GM21528 (cell line): ENCODE data around the gene DDAH1.
"Not testable (repeated sequence)": the region's sequence is repeated elsewhere in the genome, so short reads cannot be mapped to it uniquely, and the experiment has no call there.

Source experiments
- ATAC-seq: cut with Tn5 transposase; IDR thresholded peaks from one replicate; pipeline ENCODE4 v1.9.1; 2021; ENCODE audit warnings: mild to moderate bottlenecking, moderate library complexity; ENCODE audit not compliant: unreplicated experiment, low FRiP score

The DDAH1 gene

DNA sequence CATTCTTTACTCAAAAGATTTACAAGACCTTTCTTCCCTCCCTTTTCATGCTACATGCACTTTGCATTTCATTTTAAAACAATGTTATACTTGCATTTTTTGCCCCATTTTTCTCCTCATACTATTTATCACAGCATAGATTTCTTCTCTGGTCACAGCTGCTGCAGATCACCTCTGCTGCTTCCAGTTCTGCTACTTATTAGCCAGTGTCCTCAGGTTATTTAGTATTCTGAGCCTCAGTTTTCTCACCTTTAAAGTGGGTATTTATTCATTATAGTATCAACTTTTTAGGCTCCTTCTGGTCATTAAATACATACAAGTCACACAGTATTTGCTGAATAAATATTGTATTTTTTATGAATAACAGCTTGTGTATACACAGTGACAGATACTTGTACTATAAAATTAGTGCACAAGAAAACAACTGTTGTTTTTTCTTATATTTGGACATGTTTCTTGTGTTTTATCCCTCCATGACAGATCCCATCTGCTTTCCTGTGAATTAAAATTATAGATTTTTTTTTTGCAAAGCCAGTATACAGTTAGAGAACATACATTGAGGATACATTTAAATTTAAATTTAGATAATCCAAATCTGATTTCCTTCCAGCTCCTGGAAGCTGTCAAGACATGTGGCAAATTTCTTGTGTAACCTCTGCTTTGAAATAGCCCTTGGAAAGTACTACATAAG lies 103.2 kb downstream of the DDAH1 start:
- ATAC-seq: no peak

DNA sequence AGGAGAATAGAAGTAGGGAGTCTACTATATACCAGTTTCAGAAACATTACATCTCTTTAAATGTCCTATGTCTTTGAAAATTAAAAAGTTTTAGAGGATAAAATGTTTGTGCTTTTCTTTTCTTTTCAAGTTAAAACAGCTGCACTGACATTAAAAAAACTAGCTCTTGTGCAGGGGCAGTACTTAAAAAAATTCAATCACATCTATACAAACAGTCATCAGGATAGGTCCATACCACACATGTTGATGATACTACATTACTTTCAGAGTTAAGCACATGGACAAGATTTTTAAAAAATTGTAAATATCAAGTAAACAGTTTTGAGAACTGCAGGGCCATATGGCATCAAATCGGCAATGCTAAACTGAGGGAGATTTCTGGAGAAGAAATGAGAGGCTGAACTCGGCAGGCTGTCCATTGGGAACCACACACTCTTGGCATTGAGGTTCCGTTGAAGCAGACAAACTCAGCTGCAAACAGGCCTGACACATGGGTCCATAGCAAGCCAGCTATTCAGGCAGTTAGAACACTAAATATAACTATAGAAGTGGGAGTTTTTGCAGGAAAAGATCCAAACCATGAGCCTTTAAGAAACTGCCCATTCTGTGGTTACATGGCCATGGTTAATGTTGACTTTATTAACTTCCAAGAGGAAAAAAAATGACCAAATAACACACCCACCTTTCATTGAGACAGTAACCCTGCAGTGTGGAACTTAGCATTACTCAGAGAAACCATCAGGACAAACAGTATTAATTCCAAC lies 104.0 kb downstream of the DDAH1 start:
- ATAC-seq: no peak

DNA sequence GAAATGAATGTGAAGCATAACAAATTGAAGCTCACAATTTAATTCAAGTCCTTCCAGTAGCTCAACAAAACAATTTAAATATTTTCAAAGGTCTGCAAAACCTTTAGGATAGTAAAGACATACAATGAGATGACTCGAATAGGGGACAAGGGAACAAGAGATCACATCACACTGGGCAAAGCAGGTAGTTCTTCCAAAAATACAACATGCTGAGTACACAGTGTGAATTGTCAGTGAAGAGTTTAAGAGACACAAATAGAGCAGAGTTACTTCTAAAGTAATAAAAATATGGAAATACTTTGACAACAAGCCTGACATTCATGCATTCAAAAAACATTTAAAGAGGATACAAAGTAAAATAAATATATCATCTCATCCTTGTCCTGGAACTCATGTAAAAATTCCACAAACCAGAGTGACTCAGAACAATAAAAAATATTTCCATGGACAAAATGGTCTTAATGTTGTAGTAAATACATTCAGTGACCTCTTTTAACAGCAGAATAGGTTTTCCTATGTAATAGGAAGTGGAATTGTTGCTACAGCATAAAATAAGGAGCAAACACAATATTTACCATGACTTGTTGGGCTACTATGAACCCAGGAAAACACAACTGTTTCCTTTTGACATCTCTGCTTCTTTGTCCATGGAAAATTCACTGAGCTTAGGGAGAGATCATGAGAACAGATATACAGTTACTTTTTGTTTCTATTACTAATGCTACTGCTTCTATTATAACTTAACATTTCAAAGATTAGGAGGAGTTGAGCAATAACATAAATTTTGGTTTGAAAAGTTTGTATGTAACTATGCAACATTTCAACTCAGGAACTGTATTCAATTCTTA lies 104.9 kb downstream of the DDAH1 start:
- ATAC-seq: no peak

DNA sequence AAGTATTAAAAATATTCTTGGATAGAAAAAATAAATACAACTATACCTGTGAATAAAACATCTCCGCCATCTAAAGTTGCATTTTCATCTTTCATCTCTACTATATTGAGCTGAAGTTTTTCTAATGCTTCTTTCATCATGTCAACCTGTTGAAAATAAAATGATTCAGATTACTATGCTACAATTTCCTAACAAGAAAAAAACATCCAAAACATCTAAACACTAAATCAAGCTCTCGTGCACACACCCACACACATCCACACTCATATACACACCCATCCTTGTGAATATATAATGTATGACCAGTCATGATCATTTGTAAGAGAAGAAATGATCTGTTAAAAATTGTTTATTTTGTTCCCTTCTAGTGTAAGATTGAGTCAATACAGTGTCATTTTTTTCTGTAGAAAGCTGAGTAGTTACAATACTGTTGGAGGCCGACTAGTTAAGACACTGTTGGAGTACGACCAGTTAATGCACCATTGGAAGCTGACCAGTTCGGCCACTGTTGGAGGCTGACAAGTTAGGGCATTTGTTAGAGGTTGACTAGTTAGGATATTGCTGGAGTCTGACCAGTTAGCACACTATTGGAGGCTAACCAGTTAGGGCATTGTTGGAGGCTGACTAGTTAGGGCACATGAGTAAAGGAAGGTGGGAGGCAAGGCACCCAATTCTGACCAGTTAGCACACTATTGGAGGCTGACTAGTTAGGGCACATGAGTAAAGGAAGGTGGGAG lies 106.1 kb downstream of the DDAH1 start:
- ATAC-seq: no peak

DNA sequence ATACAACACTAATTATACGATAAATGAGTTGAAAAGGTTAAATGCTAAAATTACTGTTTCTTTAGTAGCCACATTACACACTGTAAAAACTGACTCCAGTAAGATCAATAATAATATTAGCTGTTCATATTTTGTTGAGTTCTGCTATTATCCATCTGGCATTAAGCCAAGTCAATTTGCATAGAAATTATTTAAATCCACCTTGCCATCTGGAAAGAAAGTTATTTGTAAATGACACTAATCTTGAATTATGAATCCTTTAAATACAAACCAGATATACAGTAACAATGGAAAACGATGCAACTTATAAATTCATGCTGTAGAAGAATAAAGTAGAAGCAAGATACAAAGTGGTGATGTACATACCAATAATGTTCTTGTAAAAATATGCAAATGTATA lies 107.1 kb downstream of the DDAH1 start:
- ATAC-seq: no peak

DNA sequence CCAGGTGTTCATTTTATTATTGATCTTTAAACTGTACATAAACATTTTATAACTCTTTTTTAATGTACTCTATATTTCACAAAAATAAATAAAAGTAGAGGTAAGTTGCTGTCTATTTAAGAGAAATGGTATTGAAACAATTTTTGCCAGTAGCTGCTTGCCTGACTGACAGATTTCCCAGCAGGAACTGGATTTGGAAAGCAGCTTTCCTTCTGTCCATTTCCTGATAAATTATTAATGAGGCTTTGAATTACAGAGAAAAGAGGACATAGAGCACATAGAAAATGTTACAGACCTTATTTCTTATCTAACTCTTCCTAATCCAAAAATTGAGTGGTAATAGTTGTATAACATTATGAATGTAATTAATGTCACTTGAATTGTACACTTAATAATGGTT lies 108.8 kb downstream of the DDAH1 start:
- no peak for ATAC-seq

DNA sequence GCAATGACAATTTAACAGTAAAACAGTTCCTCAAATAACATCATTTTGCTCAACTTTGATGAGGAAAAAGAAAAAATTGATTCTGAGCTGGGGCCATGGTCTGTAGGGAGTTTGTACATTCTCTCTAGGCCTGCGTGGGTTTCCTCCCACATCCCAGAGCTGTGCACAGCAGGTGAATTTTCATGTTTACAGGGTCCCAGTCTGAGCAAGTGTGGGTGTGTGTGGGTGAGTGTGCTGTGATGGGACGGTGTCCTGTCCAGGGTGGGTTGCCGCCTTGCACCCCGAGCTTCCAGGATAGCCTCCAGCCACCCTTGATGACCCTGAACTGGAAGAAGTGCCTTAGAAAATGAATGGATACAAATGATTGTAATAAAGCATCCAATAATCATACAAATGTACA lies 112.9 kb downstream of the DDAH1 start:
- no peak for ATAC-seq

DNA sequence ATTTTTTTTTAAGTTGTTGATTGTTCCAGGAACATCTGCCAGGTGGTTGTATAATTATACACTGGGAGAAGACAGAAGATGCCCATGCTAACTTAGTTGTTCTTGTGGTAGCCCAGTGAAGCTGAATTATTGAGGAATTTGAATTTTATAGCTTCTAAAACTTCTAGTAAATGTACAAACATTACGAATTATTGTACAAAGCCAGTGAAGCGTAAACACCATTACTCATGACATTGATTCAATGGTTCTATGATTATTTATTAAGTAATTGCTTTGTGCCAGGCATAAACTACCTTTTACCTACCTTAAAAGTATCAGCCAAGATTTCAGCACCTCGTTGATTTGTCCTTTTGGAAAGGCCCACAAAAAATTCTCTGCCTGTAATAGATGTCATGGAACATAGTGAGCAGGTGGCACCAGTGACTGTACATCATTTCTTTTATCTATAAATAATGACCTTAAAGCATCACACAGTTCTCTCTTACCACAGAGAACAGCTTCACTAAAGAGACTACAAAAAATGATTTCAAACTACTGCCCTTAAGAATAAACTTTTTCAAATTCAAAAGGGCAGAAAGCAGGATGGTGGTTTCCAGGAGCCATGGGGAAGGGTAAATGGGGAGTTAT lies 113.6 kb downstream of the DDAH1 start:
- no peak for ATAC-seq

DNA sequence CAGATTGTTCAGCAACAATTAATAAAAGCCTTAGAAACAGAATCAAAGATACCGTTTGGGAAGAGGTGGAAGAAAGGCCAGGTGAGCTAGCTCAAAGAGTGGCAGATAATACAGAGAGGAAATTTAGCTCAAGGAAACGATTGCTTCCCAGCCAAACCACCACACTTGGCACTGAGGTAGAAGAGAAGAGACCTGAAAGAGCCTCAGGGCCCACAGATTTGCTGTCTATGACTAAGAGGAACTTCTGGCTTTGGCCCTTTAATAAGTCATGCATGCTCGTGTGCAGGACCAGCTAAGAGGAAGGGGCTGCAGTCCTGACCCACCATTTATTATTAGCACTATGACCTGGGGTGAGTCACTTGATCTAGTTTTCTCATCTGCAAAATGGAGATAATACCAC lies 115.7 kb downstream of the DDAH1 start:
- no peak for ATAC-seq

DNA sequence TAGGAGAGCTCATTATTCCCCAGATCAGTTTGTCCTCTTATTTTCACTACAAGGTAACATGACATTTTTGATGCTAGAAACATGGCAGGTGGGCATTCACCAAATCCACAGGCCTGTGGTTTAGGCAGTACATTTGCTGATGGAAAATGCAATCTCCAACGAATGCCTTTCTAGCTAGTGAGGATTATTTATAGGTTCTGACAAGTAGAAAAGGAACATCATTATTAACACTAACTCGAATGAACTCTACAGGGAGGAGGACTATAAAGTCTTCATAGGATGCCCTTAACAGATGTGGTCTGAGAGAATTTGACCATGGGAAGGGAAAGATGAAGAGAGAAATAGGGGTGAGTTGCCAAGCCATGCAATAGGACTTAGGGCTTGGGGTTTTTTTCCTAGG lies 117.1 kb downstream of the DDAH1 start:
- ATAC-seq: no peak

DNA sequence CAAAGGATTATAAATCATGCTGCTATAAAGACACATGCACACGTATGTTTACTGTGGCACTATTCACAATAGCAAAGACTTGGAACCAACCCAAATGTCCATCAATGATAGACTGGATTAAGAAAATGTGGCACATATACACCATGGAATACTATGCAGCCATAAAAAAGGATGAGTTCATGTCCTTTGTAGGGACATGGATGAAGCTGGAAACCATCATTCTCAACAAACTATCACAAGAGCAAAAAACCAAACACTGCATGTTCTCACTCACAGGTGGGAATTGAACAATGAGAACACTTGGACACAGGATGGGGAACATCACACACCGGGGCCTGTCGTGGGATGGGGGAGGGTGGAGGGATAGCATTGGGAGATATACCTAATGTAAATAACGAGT lies 117.7 kb downstream of the DDAH1 start:
- not testable (repeated sequence) for ATAC-seq

DNA sequence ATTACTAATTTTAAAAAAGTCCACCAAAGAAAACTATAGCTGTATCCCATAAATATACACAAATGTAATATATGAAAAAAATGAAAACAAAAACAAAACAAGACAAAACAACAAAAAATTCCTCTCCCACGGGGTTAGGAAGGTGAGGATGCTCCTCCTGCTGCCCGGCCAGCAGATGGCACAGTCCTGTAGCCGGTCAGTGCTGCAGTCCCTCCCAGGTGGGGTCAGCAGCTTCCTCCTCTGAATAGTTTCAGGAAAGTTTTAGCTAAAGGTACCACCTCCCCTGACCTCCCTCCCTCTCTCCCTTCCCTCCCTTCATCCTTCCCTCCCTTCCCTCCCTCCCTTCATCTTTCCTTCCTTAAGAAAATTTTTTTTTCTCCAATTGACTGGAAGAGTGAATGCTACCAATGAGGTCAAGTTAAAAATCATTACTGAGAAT lies 120.7 kb downstream of the DDAH1 start:
- no peak for ATAC-seq

DNA sequence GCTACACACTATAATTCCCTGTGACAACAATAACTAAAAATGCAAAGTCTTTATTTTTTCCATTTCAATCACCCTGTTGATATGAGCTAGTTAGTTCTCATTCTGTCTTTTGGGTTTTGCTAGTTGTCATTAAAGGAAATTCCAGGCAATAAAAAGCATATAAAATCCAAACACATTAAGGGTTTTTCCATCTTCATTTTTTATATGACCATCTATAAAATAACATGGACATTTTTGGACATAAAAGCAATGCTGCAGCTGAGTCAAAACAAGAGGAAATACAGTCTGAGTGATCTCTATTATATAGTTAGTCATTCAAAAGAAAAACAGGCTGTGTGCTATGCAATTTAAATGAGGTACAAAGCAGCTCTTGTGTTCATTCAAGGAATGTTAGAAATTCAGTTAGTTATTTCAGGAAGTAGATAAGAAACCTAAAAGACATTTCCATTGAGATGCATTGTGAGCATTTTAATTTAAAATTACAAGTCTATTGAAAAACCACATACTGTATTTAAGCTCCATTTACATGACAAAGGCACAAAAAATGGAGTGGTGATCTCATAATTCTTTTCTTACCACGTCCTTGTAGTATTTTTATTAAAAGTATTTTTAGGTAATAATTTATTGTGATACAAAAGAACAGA lies 121.2 kb downstream of the DDAH1 start:
- no peak for ATAC-seq

DNA sequence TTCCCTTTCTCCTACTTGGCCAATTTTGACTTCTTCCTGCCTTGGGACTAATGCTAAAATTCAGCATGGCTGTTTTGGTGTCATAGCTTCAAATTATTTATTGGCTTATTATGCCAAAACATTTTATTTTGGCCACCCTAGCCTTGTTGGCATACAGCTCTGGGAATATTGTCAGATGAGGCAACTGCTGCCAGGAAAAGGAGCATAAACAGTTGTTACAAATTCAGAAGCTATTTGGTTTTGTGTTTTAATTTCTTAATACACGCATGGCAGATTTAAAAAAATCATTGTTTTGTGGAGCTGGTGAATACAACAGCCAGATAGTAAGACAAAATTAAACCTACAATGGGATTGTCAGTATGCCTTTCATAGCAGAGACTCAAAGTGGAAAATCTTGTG lies 121.7 kb downstream of the DDAH1 start:
- ATAC-seq: no peak

DNA sequence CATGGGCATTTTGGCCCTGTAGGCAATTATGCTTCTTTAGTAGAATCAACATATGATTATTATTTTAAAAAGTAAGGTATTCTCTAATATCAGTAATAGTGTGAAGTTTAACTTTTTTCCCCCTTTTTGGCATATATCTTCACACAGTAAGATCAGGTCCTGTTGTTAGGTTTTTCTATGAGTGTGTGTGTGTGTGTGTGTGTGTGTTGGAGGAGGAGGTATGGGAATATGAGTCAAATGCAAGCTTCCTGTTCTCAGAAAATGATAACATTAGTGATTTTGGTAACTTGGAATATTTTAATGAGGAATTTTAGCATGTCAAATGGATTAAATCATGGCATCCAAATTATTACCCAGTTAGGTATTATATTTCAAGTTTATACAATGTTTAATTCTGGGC lies 122.8 kb downstream of the DDAH1 start:
- no peak for ATAC-seq

DNA sequence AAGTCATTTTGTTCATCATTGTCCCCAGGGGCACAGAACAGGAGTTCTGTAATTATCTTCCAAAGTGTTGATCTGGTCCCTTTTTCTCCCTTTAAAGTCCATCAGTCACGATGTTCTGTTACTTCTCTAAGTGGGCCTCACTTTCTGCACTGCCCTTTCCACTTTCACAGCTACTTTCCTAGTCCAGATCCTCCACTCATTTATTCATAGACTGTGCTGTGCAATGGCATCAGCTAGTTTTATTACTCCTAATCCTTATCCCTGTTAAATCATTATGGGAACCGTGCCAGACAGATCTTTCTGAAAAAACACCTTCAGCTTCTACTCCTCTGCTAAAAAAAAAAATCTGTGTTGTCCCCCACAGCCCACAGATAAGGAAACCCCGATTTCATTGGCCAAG lies 124.5 kb downstream of the DDAH1 start:
- no peak for ATAC-seq

DNA sequence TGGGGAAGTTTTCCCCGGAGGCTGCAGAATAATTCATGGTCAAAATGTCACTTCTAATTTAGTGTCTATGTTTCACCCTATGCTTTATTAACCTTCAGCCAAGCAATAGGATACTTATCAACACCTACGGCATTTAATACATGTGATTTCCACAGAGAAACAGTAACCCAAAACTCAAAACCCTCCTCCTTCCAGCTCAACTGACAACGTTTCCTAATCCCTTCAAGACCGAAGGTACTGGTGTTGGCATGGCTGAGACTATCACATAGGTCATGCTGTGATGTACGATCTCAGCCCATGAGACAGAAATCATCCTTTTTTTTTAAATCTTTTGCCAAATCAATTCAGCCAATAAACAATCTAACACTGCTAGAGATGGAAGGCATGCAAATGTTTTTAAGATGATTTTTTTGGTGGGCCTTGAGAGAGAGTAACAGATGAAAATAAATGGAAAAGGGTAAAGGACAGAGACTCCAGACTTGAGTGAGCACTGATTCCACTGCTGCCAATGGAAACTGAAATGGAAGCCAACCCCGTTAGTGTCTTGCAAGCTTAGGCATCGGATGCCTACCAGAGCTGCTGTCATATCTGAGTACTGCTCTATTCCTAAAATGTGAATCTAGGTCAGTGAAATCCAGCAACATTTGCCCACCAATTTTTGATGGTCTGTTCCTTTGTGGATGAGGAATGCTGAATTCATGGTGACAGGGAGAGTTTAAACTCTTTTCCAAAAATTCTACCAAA lies 125.1 kb downstream of the DDAH1 start:
- ATAC-seq: no peak

DNA sequence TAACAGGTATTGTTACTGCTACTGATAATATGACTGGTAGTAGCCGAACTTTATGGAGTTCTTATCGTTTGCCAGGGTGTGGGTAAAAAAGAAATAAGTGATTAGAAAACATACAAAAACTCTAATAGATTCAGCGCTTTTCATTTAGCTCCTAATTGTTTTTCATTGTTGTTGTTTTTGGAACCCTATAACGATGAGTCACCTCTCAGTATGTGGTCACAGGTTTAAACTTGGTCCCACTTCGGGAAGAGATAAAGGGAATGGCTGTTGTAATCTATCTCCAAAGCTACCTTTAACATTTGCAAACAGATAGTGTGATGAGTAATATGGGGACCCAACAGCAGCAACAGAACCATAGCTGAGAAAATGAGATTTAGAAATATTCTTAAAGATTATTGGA lies 125.9 kb downstream of the DDAH1 start:
- no peak for ATAC-seq

DNA sequence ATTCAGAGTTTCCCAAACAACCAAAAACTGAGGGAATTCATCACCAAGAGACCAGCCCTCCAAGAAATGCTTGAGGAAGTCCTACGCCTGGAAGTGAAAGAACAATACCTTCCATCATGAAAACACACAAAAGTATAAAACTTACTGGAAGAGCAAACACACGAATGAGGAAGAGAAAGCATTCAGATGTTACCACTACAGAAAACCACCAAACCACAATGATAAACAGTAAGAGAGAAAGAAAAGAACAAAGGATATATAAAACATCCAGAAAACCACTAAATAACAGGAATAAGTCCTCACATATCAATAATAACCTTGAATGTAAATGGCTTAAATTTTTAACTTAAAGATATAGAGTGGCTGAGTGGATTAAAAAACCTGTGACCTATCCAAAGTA lies 130.0 kb downstream of the DDAH1 start:
- no peak for ATAC-seq
